HepG2 (cell line): Measurements from ENCODE around the gene VPS4B. TPM values are rescaled to one million over a fixed set of nuclear protein-coding genes. Genes with fewer than 3 reads are reported as not detected.

Experiments used
- ATAC-seq: fragments of 200-7000 bp; cut with Tn5 transposase; 3 replicates; pipeline ENCODE4 v1.9.1; 2020; ENCODE audit warnings: mild to moderate bottlenecking, moderate library complexity
- BruUV-seq: library from RNA; stranded (reverse); fragments of 400-500 nt; replicated peaks from 2 replicates; lab custom pipeline; 2021; lab: Mats Ljungman, UMichigan
- CTCF ChIA-PET: fragments of 300-600 bp; formaldehyde crosslinking; extraction: SDS; loops from one replicate; lab custom pipeline; 2021; ENCODE audit warnings: low total read pairs, inconsistent platforms, low intra/inter-chr PET ratio; lab: Yijun Ruan, JAX
- POLR2A ChIA-PET: fragments of 350-600 bp; sonication (Branson Sonifier 250); formaldehyde crosslinking; loops from one replicate; lab custom pipeline; 2020; ENCODE audit warnings: antibody characterized with exemption, inconsistent platforms; lab: Yijun Ruan, JAX
- DNase-seq: peaks from one replicate; pipeline ENCODE4 v3.0.0-alpha.2; 2015; ENCODE audit warnings: low spot score
- FAIRE-seq: peaks from 3 replicates; lab custom pipeline; 2011; peaks lifted over from hg19 to GRCh38; lab: Jason Lieb, UNC
- H2AFZ ChIP-seq: one replicate; pipeline ENCODE4 v1.6.1; 2011; ENCODE audit warnings: low read length, inconsistent platforms
- H3K27ac ChIP-seq: fragments of 300-600 bp; 3 replicates; pipeline ENCODE4 v1.8.0; 2011; ENCODE audit warnings: mixed run types, mild to moderate bottlenecking, mixed read lengths, low read length, inconsistent platforms; ENCODE audit not compliant: insufficient read depth; ENCODE audit errors: extremely low read length
- H3K27me3 ChIP-seq, 2 experiments: fragments of 200-600 bp in 1 of 2; 2 replicates in 1 of 2; 3 replicates in 1 of 2; pipeline versions ENCODE4 v1.6.0 to v1.8.0; 2011; ENCODE audit warnings: low read length in 2 of 2, mild to moderate bottlenecking in 2 of 2, moderate library complexity in 2 of 2, inconsistent platforms in 1 of 2; ENCODE audit not compliant: insufficient read depth in 2 of 2, control insufficient read depth in 1 of 2
- H3K36me3 ChIP-seq, 2 experiments: fragments of 200-600 bp in 1 of 2; replicated peaks in 1 of 2; 2 replicates in 1 of 2; 3 replicates in 1 of 2; pipeline versions ENCODE4 v1.5.1 to v1.8.0; 2011; ENCODE audit warnings: low read length in 2 of 2, inconsistent platforms in 1 of 2; ENCODE audit not compliant: insufficient read depth in 2 of 2, control insufficient read depth in 1 of 2
- H3K4me1 ChIP-seq: 2 replicates; pipeline ENCODE4 v1.5.1; 2012; ENCODE audit warnings: low read length, inconsistent platforms; ENCODE audit not compliant: insufficient read depth
- H3K4me2 ChIP-seq: 2 replicates; pipeline ENCODE4 v1.6.0; 2011; ENCODE audit warnings: low read depth, low read length, inconsistent platforms
- H3K4me3 ChIP-seq, 3 experiments: fragments of 200-600 bp in 1 of 3; sonication (generic), shearing (Covaris generic) in 1 of 3; replicated peaks in 1 of 3; 2 replicates each; pipeline ENCODE4 v1.5.1; 2011 to 2016; ENCODE audit warnings: low read length in 3 of 3, inconsistent platforms in 2 of 3, low read depth in 2 of 3, mild to moderate bottlenecking in 2 of 3, control low read depth in 1 of 3, mixed read lengths in 1 of 3; ENCODE audit not compliant: insufficient read depth in 1 of 3
- H3K79me2 ChIP-seq: one replicate; pipeline ENCODE4 v1.6.1; 2011; ENCODE audit warnings: low read length, inconsistent platforms; ENCODE audit not compliant: insufficient read depth
- H3K9ac ChIP-seq: 2 replicates; pipeline ENCODE4 v1.6.0; 2011; ENCODE audit warnings: mild to moderate bottlenecking, low read depth, low read length, inconsistent platforms; ENCODE audit not compliant: insufficient read depth
- H3K9me3 ChIP-seq: 2 replicates; pipeline ENCODE4 v1.5.1; 2012; ENCODE audit warnings: mild to moderate bottlenecking, low read length
- H4K20me1 ChIP-seq: 2 replicates; pipeline ENCODE4 v1.6.0; 2011; ENCODE audit warnings: inconsistent platforms, mild to moderate bottlenecking, low read length, moderate library complexity; ENCODE audit not compliant: insufficient read depth
- ELF1 ChIP-seq: sonication (generic); formaldehyde crosslinking; IDR thresholded peaks from 2 replicates; pipeline ENCODE4 v1.4.0; 2020; ENCODE audit warnings: missing genetic modification reagents
- KLF15 ChIP-seq: sonication (generic); formaldehyde crosslinking; IDR thresholded peaks from 2 replicates; pipeline ENCODE4 v1.8.1; 2023; ENCODE audit warnings: borderline replicate concordance, mild to moderate bottlenecking, inconsistent platforms, missing genetic modification reagents, mixed read lengths
- MAZ ChIP-seq, 2 experiments: sonication (generic) in 1 of 2; formaldehyde crosslinking in 1 of 2; IDR thresholded peaks; 2 replicates each; pipeline versions ENCODE4 v1.5.0 to v1.6.1; 2012 to 2020; ENCODE audit warnings: low read depth in 2 of 2, mild to moderate bottlenecking in 2 of 2, borderline replicate concordance in 1 of 2, improper control_type of control experiment in 1 of 2, low read length in 1 of 2, missing genetic modification reagents in 1 of 2, moderate library complexity in 1 of 2
- NCOA1 ChIP-seq: sonication (generic); formaldehyde crosslinking; IDR thresholded peaks from 2 replicates; pipeline ENCODE4 v1.9.0; 2021; ENCODE audit warnings: missing genetic modification reagents
- U2AF2 ChIP-seq: fragments of 200-400 bp; formaldehyde crosslinking; IDR thresholded peaks from 2 replicates; pipeline ENCODE4 v1.6.1; 2017; ENCODE audit warnings: low read depth, mild to moderate bottlenecking, low read length
- ZNF235 ChIP-seq: sonication (generic); formaldehyde crosslinking; IDR thresholded peaks from 2 replicates; pipeline ENCODE4 v1.8.1; 2023; ENCODE audit warnings: mild to moderate bottlenecking, missing genetic modification reagents, borderline replicate concordance
- ZNF564 ChIP-seq: sonication (generic); formaldehyde crosslinking; IDR thresholded peaks from 2 replicates; pipeline ENCODE4 v1.8.1; 2023; ENCODE audit warnings: mild to moderate bottlenecking, missing genetic modification reagents
- ZSCAN20 ChIP-seq: sonication (generic); formaldehyde crosslinking; IDR thresholded peaks from 2 replicates; pipeline ENCODE4 v1.4.0; 2020; ENCODE audit warnings: missing genetic modification reagents, mild to moderate bottlenecking, borderline replicate concordance
- WGBS: methylation state at CpG from one replicate; pipeline ENCODE4 v1.1.6; 2017; ENCODE audit warnings: low lambda C conversion rate; 5-methylcytosine and 5-hydroxymethylcytosine counted together
- in situ Hi-C: cut with HindIII; loops from 2 replicates; pipeline ENCODE4 v1.10.0; 2017; ENCODE audit warnings: low pct_unique_long_range_greater_than_20kb; ENCODE audit not compliant: extremely low pct_ligation_motif_present
- intact Hi-C: fragments of 100-400 bp; cut with micrococcal nuclease; formaldehyde crosslinking; loops from one replicate; pipeline ENCODE4 v1.10.0; 2022; ENCODE audit not compliant: unreplicated experiment
- polyA plus RNA-seq, 8 experiments: library from polyadenylated mRNA; depleted of rRNA in 3 of 8; stranded (reverse) in 7 of 8; unstranded in 1 of 8; fragments of >200 nt; fragmentation: Illumina TruSeq in 4 of 8; extraction: Trizol in 4 of 8; gene quantifications; 2 replicates each; pipeline versions ENCODE4 v1.2.1 to v1.2.3, GENCODE V29; 2011 to 2016; ENCODE audit warnings: low read depth in 4 of 8, missing spikeins in 1 of 8, mixed read lengths in 1 of 8; ENCODE audit not compliant: insufficient read depth in 1 of 8
- total RNA-seq, 5 experiments: library from RNA; depleted of rRNA; stranded (reverse); fragments of >200 nt; fragmentation: Illumina TruSeq; extraction: Trizol; gene quantifications; 2 replicates each; pipeline ENCODE4 v1.2.3, GENCODE V29; 2016; ENCODE audit warnings: low read depth in 1 of 5
- TF ChIP-seq, protein P1 (sequence below): sonication (generic); formaldehyde crosslinking; IDR thresholded peaks from 2 replicates; pipeline ENCODE4 v1.5.0; 2020; ENCODE audit warnings: mild to moderate bottlenecking, missing genetic modification reagents, moderate library complexity
- TF ChIP-seq, protein P2 (sequence below): sonication (generic); formaldehyde crosslinking; IDR thresholded peaks from 2 replicates; pipeline ENCODE4 v1.8.0; 2022; ENCODE audit warnings: missing genetic modification reagents, mild to moderate bottlenecking, borderline replicate concordance
- TF ChIP-seq, protein P3 (sequence below): sonication (generic); formaldehyde crosslinking; IDR thresholded peaks from 2 replicates; pipeline ENCODE4 v1.5.1; 2020; ENCODE audit warnings: missing genetic modification reagents, mild to moderate bottlenecking, borderline replicate concordance
- TF ChIP-seq, protein P4 (sequence below): sonication (generic); formaldehyde crosslinking; IDR thresholded peaks from 2 replicates; pipeline ENCODE4 v1.5.1; 2020; ENCODE audit warnings: mild to moderate bottlenecking, missing genetic modification reagents, moderate library complexity
- TF ChIP-seq, protein P5 (sequence below): sonication (generic); formaldehyde crosslinking; IDR thresholded peaks from 2 replicates; pipeline ENCODE4 v1.9.0; 2022; ENCODE audit warnings: missing genetic modification reagents, mild to moderate bottlenecking, borderline replicate concordance
- TF ChIP-seq, protein P6 (sequence below): fragments of 450-650 bp; IDR thresholded peaks from 2 replicates; pipeline ENCODE4 v1.6.1; 2017

The VPS4B gene
- total and polyA plus RNA-seq, 2 of the 13 experiments (the other 11 are each of a cell fraction or from before 2014, with no cell fraction given): 12.8 to 25.9 TPM

DNA sequence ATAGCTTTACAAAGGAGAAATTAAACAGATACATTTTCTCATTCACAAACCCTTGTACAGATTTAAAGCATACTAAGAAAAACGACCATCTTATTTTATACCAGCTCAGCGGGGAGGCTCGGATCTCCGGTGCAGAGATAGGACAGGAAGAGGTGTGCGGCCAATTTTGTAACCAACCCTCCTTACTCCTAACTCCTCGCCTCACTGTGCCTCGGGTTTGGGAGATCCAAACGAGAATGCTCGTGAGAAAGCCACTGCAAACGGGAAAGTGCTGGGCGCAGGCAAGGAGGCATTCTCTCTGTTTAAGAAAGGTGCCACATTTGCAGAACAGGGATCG lies 56.4 kb downstream of the VPS4B start:
- intact Hi-C loops (loop anchor here (2.0 kb wide), 2 partner anchors 45 kb away; no protein-coding TSS in a partner anchor), in situ Hi-C loops (no loop called here)
- peaks cover 12% of the 10 kb centered on the region for H4K20me1 ChIP-seq
- no peaks in the 10 kb centered on the region; a peak in 1 of 5 replicates for H3K27me3 ChIP-seq
- peaks cover 9% of the 10 kb centered on the region; the same call in 1 of the 2 replicates for H3K9me3 ChIP-seq
- ChIA-PET POLR2A (interaction anchor here (0.9 to 1.6 kb wide), 4 partner anchors 9 to 56 kb away, joined by 3 to 8 read pairs (median 4); partner anchors contain the start of gene VPS4B), CTCF (no interaction called here)
- H3K27ac ChIP-seq: peak overlapping the region; percentile 96
- no peak overlapping the region for H2AFZ ChIP-seq
- H3K4me1 ChIP-seq: peaks cover 38% of the 10 kb centered on the region
- peak overlapping the region; percentile 88 for H3K4me2 ChIP-seq
- H3K9ac ChIP-seq: peak overlapping the region; percentile 89
- ATAC-seq (no peak), FAIRE-seq (no peak), DNase-seq (no peak)
- BruUV-seq: no TSS peak
- H3K4me3 ChIP-seq: peak overlapping the region; percentile 80 to 96 (median 82)
- peaks cover 0 to 21% of the 10 kb centered on the region in 2 experiments; a peak in 3 of 5 replicates for H3K36me3 ChIP-seq
- peaks cover 39% of the 10 kb centered on the region for H3K79me2 ChIP-seq
- TF ChIP-seq ELF1 (CRISPR knock-in tag) (no peak), MAZ (IDR thresholded peaks at IDR 0.05; ENCODE audit: borderline replicate concordance, low read depth, low read length) (no peak), MAZ (CRISPR knock-in tag; IDR thresholded peaks at IDR 0.05; ENCODE audit: low read depth) (0 out of 2 replicates have a peak, but pooled peaks have one; percentile 30), ZSCAN20 (CRISPR knock-in tag) (no peak), ZNF235 (no peak), U2AF2 (no peak), NCOA1 (no peak), ZNF564 (0 out of 2 replicates have a peak, but pooled peaks have one; percentile 31), KLF15 (CRISPR knock-in tag) (no peak)
- TF ChIP-seq, protein P1, sequence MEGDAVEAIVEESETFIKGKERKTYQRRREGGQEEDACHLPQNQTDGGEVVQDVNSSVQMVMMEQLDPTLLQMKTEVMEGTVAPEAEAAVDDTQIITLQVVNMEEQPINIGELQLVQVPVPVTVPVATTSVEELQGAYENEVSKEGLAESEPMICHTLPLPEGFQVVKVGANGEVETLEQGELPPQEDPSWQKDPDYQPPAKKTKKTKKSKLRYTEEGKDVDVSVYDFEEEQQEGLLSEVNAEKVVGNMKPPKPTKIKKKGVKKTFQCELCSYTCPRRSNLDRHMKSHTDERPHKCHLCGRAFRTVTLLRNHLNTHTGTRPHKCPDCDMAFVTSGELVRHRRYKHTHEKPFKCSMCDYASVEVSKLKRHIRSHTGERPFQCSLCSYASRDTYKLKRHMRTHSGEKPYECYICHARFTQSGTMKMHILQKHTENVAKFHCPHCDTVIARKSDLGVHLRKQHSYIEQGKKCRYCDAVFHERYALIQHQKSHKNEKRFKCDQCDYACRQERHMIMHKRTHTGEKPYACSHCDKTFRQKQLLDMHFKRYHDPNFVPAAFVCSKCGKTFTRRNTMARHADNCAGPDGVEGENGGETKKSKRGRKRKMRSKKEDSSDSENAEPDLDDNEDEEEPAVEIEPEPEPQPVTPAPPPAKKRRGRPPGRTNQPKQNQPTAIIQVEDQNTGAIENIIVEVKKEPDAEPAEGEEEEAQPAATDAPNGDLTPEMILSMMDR (CRISPR knock-in tag): 0 out of 2 replicates have a peak, but pooled peaks have one; percentile 1
- TF ChIP-seq, protein P2, sequence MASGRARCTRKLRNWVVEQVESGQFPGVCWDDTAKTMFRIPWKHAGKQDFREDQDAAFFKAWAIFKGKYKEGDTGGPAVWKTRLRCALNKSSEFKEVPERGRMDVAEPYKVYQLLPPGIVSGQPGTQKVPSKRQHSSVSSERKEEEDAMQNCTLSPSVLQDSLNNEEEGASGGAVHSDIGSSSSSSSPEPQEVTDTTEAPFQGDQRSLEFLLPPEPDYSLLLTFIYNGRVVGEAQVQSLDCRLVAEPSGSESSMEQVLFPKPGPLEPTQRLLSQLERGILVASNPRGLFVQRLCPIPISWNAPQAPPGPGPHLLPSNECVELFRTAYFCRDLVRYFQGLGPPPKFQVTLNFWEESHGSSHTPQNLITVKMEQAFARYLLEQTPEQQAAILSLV (CRISPR knock-in tag): no peak
- TF ChIP-seq, protein P3, sequence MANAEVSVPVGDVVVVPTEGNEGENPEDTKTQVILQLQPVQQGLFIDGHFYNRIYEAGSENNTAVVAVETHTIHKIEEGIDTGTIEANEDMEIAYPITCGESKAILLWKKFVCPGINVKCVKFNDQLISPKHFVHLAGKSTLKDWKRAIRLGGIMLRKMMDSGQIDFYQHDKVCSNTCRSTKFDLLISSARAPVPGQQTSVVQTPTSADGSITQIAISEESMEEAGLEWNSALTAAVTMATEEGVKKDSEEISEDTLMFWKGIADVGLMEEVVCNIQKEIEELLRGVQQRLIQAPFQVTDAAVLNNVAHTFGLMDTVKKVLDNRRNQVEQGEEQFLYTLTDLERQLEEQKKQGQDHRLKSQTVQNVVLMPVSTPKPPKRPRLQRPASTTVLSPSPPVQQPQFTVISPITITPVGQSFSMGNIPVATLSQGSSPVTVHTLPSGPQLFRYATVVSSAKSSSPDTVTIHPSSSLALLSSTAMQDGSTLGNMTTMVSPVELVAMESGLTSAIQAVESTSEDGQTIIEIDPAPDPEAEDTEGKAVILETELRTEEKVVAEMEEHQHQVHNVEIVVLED (CRISPR knock-in tag): no peak
- TF ChIP-seq, protein P4, sequence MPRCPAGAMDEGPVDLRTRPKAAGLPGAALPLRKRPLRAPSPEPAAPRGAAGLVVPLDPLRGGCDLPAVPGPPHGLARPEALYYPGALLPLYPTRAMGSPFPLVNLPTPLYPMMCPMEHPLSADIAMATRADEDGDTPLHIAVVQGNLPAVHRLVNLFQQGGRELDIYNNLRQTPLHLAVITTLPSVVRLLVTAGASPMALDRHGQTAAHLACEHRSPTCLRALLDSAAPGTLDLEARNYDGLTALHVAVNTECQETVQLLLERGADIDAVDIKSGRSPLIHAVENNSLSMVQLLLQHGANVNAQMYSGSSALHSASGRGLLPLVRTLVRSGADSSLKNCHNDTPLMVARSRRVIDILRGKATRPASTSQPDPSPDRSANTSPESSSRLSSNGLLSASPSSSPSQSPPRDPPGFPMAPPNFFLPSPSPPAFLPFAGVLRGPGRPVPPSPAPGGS (CRISPR knock-in tag): no peak
- TF ChIP-seq, protein P5, sequence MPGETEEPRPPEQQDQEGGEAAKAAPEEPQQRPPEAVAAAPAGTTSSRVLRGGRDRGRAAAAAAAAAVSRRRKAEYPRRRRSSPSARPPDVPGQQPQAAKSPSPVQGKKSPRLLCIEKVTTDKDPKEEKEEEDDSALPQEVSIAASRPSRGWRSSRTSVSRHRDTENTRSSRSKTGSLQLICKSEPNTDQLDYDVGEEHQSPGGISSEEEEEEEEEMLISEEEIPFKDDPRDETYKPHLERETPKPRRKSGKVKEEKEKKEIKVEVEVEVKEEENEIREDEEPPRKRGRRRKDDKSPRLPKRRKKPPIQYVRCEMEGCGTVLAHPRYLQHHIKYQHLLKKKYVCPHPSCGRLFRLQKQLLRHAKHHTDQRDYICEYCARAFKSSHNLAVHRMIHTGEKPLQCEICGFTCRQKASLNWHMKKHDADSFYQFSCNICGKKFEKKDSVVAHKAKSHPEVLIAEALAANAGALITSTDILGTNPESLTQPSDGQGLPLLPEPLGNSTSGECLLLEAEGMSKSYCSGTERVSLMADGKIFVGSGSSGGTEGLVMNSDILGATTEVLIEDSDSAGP (CRISPR knock-in tag): no peak
- TF ChIP-seq, protein P6, sequence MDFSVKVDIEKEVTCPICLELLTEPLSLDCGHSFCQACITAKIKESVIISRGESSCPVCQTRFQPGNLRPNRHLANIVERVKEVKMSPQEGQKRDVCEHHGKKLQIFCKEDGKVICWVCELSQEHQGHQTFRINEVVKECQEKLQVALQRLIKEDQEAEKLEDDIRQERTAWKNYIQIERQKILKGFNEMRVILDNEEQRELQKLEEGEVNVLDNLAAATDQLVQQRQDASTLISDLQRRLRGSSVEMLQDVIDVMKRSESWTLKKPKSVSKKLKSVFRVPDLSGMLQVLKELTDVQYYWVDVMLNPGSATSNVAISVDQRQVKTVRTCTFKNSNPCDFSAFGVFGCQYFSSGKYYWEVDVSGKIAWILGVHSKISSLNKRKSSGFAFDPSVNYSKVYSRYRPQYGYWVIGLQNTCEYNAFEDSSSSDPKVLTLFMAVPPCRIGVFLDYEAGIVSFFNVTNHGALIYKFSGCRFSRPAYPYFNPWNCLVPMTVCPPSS: no peak
- 2% methylated on average over 12 of the region's 12 CpGs for WGBS
